Right forelimb (tissue), 1 donor: ENCODE data around the gene CCDC167.
"Not testable (repeated sequence)": the region's sequence is repeated elsewhere in the genome, so short reads cannot be mapped to it uniquely, and the experiment has no call there.

Experiments used
- DNase-seq: peaks from one replicate; pipeline ENCODE4 v3.0.0-alpha.2; 2018

CCDC167 gene

GRCh38 chr6:37460805-37461204 lies 38.9 kb downstream of the CCDC167 start:
- DNase-seq = no peak

DNA sequence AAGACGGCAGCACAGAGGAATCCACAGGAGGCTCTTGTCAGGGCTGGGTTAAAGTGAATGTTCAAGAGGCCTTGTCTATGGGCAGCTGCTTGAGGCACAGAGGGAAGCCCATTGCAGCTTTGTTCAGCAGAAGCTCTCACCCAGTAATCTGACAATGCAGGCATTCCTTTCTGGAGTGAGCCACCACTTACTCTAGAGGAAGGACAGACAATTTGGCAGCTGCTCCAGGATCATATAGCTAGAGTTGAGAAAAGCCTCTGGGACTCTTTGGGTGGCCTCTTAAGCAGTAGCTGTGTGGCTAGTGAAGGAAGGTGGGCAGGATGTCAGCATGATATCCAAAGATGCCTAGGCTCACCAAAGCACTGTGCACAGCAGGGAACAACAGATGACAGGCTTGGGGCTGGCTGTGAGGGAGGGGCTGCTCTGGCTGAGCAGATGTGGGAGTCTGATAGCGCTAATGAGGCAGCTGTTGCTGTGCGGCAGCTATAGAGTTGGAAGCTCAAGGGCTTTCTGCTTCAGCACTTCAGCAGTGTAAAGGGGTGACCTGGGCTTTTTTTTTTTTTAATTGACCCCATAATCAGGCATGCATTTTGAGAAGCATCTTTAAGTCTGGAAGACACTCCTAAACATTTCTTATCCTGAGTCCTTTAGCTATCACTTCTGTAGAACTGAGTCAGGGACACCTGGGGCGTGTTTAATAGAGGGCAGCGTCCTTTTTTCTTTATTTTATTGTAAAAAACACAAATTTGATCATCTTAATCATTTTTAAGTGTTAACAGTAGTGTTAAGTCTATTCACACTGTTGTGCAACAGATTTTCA lies 39.5 kb downstream of the CCDC167 start:
- DNase-seq = no peak

- no peak for DNase-seq
Observed at GRCh38 chr6:37456816-37457560, 42.7 kb downstream of the CCDC167 start.

GRCh38 chr6:37456126-37456525 lies 43.6 kb downstream of the CCDC167 start:
- no peak for DNase-seq

GRCh38 chr6:37454420-37455140 lies 45.1 kb downstream of the CCDC167 start:
- DNase-seq = no peak

- DNase-seq = no peak
Observed at GRCh38 chr6:37452522-37452921, 47.2 kb downstream of the CCDC167 start.

DNA sequence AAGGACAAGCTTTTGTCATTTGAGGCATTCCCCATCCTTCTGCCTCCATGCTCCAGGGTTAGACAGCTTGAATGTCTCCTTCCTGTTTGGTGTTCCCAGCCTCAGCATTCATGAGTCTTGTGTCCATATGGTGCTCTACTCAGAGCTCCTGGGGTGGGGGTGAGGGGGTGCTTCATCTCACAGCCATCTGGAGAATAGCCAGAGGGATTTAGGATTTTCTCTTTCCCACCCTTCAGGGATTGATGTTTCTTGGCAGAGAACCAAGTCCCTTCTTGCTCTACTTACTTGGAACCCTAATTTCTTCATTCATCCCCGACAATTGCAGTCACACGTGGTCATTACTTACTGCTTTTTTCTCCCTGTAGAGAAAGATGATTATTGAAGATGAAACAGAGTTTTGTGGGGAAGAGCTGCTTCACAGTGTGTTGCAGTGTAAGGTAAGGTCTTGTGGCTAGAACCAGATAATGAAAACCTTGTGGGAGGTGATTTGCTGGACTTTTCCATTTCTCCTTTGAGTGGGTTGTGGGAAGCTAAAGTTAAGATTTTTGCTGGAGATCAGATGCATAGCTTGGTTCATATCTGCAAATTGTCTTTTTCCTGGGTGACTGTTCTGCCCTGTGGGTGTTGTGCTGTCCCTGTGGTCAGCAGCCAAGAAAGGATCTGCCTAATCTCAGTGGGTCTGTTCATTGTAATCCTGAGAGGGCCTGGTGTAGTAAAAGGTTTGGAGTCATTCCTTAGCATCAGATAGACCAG lies 48.1 kb downstream of the CCDC167 start:
- no peak for DNase-seq

GRCh38 chr6:37449984-37450383 lies 49.7 kb downstream of the CCDC167 start:
- no peak for DNase-seq

DNA sequence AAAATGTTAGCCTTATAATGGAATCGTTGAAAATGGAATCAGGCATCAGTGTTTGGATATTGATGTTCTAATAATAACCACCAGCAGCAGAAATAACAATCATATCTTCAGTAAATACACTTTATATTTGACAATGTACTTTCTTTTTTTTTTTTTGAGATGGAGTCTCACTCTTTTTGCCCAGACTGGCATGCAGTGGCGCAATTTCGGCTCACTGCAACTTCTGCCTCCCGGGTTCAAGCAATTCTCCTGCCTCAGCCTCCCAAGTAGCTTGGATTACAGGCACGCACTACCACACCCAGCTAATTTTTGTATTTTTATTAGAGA lies 56.5 kb downstream of the CCDC167 start:
- not testable (repeated sequence) for DNase-seq

GRCh38 chr6:37442416-37443215 lies 57.1 kb downstream of the CCDC167 start:
- DNase-seq = no peak

DNA sequence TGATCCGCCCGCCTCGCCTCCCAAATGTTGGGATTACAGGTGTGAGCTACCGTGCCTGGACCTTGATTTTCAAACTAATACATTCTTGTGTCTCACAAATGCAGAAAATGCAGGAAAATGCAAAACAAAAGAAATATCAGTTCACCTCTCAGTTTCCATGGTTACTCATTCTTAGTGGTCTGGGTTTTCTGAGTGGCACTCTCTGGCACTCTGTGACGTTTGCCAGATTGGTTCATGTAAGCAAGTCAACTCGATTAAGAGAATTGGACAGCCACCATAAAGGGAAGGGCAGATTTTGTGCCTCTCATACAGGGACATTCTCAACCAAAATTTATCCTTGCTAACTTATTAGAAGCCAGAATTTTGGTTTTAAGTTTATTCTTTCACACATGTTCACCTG lies 58.0 kb downstream of the CCDC167 start:
- no peak for DNase-seq

DNA sequence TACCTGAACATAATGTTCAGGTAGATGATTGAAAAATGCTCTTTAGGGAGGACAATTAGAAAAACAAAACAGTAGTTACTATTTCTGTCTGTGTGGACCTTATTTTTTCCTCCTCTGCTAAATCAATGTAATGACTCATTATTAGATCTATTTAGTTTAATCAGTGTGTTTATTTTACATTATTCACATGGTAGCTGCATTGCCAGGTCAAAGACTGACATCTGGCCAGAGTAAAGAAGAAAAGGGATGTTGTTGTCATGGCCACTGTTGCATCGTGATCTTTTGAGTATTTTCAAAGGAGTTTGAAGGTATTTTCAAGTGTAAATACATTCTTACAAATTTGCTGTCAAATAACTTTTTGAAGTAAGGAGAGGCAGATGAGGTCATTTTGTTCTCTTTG lies 60.8 kb downstream of the CCDC167 start:
- DNase-seq = no peak

- DNase-seq = no peak
Observed at GRCh38 chr6:37435816-37436215, 63.9 kb downstream of the CCDC167 start.

DNA sequence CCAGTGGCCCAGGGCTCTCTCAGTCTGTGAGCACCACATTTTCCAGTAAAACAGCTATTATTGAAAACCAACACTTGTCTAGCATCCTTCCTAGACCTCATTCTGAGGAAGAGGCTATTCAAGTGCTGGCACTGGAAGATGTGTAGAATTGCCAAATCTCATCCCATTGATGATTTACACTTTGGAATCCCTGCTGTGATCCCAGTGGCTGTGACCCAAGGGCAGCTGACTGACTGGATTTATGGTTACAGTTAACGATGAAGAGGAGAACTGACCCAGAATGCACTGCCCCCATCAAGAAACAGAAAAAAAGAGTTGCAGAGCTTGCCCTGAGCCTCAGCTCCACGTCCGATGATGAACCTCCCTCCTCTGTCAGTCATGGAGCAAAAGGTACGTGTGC lies 64.3 kb downstream of the CCDC167 start:
- no peak for DNase-seq

- no peak for DNase-seq
Observed at GRCh38 chr6:37433657-37434271, 65.9 kb downstream of the CCDC167 start.
